ENCODE measurements around the gene MED27. TPM values are rescaled to one million over a fixed set of nuclear protein-coding genes. Genes with fewer than 3 reads are reported as not detected.
"Not testable (repeated sequence)": the region's sequence is repeated elsewhere in the genome, so short reads cannot be mapped to it uniquely, and the experiment has no call there.

MED27 gene
- total RNA-seq, 2 donors from 2014 or later, result 17.8 to 24.5 TPM

DNA sequence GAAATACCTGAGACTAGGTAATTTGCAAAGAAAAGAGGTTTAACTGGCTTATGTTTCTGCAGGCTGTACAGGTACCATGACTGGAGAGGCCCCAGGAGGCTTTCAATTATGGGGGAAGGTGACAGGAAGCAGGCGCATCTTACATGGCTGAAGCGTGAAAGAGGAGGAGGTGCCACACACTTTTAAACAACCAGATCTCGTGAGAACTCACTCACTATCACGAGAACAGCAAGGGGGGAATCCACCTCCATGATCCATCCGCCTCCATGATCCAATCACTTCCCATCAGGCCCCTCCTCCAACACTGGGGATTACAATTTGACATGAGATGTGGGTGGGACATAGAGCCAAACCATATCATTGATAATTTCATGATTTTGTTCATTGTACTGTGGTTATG is 2.5 kb upstream of the MED27 start:
- DNase-seq (ENCODE audit: low spot score), result no peak
- intact Hi-C loops (cut with DNase I), result loop anchor here in 1 of 2 donors (10.0 kb wide), 1 partner anchor 153 kb away; no protein-coding TSS in a partner anchor

DNA sequence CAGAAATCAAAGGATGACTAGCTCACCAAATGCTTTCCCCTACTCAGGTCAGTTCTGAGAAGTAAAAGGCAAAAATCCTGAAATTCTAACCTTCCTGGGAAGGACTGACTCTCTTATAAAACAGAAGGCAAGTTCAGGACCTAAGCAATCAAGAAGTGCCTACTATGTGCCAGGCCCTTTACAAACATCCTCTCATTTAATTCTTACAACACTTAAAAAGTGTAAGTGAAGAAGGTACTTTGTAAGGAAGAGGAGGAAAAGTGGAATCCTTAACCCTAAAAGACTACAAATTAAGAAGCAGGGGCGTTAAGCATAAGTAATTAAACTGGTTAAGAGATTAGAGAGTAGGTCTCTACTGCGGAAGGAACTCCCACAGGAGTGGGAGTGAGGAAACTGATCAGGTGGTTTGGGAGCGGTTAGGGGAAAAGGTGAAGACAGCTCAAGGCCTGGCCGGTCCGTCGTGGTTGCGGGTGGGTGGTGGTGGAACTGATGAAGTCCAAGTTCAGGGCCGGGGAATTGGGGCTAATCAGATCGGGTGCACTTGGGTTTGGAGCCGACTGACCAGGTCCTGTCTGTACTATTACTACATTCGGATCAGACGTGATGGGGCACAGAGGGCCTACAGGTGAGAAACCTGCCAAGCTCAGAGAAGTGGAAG is 839 bp downstream of the MED27 start:
- no peak for DNase-seq (ENCODE audit: low spot score)
- intact Hi-C loops (cut with DNase I), result no loop called here

DNA sequence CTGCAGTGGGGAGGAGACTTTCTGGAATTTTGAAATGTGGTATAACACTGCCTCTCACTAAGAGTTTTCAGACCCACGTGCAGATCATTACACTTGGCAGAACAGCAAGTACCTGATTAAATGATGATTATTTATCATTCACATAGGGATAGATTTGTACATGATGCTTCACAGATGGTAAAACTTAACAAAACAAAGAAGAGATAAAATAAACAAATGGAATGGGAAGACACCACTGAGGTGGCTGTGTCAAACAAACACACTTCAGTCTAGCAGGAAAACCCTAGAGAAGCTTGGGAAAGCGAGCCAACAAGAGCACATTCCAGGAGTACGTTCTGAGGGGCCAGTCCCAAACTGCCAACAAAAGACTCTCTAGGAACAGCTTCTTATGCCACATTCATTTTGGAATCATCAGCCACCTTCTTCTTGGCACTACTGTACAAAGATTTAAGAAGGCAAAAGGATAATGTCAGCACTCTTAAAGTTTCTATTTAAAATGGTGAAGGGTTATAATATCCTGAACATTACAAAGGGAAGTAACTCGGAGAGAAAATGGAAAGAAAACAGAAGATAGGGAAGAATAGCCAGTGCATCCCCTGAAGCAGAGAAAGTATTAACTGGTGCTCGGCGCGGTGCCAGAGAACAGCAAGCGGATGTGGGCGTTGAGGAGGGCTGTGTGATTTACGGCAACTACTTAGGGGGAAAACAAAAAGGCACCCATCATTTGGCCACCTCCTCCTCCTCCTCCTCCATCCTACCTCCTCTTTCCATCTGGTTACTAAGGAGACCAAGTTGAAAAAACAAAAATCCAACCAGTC is 1.6 kb downstream of the MED27 start:
- DNase-seq (ENCODE audit: low spot score), result peak; percentile 84
- intact Hi-C loops (cut with DNase I), result no loop called here

DNA sequence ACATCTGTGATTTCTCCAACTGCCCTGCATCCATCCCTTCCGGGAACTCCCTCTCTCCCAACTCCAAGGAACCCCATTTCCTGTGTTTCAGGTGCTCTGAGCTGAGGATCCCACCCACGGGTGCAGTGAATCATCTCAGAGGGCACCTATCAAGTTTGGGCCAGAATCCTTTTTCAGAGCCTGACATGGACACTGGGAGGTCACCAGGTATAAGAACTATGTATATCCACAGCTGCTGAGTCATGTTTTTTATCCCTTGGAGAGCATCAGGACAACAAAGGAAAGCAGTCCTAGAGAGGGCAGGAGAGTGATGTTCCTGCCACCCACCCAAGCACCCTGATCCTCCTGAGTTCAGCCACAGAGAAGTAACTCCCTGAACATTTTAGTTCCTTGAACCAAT is 3.8 kb downstream of the MED27 start:
- intact Hi-C loops (cut with DNase I), result no loop called here
- DNase-seq (ENCODE audit: low spot score), result no peak

GRCh38 chr9:132074736-132075135 is 4.9 kb downstream of the MED27 start:
- no peak for DNase-seq (ENCODE audit: low spot score)
- intact Hi-C loops (cut with DNase I), result no loop called here

DNA sequence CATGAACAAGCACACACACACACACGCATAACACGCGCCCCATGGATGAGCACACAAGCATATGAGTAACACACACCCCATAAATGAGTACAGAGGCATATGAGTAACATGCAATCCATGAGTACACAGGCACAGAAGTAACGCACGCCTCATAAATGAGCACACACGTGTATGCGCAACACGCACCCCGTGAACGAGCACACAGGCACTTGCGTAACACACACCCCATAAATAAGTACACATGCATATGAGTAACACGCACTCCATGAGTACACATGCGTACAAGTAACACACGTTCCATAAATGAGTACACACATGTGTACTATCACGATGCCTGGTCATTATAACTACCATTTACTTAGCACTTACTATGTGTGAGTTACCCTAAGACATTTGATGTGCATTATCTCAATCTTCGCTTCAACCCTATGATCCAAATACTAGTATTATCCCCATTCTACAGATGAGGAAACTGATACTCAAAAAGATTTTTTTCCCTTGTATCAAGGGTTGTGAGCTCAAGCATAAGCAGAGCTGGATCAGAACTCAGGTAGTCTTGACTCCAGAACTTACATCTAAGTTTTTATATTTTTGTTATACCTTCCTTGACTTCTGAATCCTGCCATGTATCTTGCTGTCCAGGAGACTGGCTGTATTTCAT is 7.7 kb downstream of the MED27 start:
- no peak for DNase-seq (ENCODE audit: low spot score)
- intact Hi-C loops (cut with DNase I), result no loop called here

GRCh38 chr9:132069046-132069898 is 10.4 kb downstream of the MED27 start:
- no peak for DNase-seq (ENCODE audit: low spot score)
- intact Hi-C loops (cut with DNase I), result no loop called here

DNA sequence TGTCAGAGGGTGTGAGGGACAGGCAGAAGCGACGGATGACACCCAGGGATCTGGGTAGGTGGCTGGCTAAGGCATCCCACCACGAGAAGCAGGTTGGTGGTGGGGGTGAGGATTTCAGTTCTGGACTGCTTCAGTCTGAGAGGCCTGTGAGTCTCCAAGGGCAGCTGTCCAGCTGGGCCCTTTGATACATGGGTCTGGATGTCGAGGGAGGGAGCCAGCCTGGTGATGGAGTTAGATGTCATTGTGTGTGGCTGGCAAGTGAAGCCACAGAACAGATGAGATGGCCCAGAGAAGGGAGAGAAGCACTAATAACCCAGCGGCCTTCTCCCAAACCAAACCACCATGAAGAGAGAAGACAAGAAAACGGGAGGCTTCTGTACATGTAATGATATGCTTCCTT is 11.1 kb downstream of the MED27 start:
- no peak for DNase-seq (ENCODE audit: low spot score)
- intact Hi-C loops (cut with DNase I), result no loop called here

DNA sequence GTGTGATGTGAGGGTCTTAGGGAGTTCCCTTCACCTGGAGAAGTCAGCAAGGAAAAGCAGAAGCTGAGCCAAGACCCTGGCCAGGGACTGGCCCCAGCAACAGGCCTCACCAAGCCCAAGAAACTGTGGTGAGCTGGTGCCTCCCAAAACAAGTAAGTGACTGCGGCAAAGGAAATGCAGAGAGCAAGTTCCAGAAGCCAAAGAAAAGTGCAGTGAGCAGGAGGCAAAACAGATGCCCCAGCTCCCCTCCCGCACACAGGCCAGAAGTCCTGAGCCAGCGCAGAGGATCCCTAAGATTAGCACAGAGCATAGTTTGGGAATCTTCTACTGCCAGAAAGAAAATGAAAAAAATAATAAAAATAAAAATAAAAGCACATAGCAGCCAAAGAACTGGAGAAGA is 13.2 kb downstream of the MED27 start:
- intact Hi-C loops (cut with DNase I), result no loop called here
- DNase-seq (ENCODE audit: low spot score), result no peak

DNA sequence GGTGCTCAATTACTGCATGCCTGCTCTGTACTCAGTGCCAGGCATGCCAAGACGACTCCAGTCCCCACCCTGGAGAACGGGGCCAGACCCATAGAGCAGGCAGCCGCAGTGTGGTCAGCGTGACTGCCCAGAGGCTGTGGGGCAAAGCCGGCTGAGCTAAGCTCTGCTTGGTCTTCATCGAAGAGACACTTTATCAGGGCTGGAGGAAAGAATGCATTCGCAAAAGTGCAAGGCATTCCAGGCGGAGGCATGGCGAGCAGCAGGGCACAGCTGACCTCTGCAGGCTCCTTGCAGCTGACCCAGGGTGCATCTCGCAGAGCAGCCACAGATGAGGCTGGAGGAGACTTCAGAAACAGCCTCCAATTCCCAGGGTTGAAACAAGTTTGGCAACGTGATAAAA is 13.6 kb downstream of the MED27 start:
- intact Hi-C loops (cut with DNase I), result no loop called here

GRCh38 chr9:132063281-132063680 is 16.4 kb downstream of the MED27 start:
- intact Hi-C loops (cut with DNase I), result no loop called here
- DNase-seq (ENCODE audit: low spot score), result no peak

More for the DNA sequence above, 13.6 kb downstream of the MED27 start:
- no peak for DNase-seq (ENCODE audit: low spot score)

GRCh38 chr9:132062806-132063205 is 16.9 kb downstream of the MED27 start:
- intact Hi-C loops (cut with DNase I), result no loop called here
- no peak for DNase-seq (ENCODE audit: low spot score)

GRCh38 chr9:132061526-132061925 is 18.1 kb downstream of the MED27 start:
- intact Hi-C loops (cut with DNase I), result loop anchor here in 1 of 2 donors (1.0 kb wide), 1 partner anchor 24 kb away; no protein-coding TSS in a partner anchor
- DNase-seq (ENCODE audit: low spot score), result no peak

DNA sequence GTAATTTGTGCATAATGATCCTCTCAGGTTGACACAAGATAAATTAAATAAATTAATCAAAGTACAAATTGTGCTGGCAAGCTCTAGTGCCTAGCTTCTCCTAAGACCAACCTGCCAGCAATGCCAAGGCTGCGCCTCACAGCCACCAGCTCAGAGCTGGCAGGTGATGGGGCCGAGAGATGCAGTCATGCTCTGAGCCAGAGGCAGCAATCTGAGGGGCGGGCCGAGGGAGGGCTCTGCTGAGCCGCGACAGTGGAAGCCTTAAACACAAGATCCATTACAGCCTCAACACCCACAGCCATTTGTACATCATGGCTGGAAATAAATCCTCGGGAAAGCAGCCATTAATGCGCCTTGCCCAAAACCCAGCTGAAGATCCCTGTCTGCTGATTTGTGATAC is 20.3 kb downstream of the MED27 start:
- DNase-seq (ENCODE audit: low spot score), result no peak
- intact Hi-C loops (cut with DNase I), result no loop called here

GRCh38 chr9:132058226-132058625 is 21.4 kb downstream of the MED27 start:
- intact Hi-C loops (cut with DNase I); DNase-seq (ENCODE audit: low spot score): not testable (repeated sequence)

DNA sequence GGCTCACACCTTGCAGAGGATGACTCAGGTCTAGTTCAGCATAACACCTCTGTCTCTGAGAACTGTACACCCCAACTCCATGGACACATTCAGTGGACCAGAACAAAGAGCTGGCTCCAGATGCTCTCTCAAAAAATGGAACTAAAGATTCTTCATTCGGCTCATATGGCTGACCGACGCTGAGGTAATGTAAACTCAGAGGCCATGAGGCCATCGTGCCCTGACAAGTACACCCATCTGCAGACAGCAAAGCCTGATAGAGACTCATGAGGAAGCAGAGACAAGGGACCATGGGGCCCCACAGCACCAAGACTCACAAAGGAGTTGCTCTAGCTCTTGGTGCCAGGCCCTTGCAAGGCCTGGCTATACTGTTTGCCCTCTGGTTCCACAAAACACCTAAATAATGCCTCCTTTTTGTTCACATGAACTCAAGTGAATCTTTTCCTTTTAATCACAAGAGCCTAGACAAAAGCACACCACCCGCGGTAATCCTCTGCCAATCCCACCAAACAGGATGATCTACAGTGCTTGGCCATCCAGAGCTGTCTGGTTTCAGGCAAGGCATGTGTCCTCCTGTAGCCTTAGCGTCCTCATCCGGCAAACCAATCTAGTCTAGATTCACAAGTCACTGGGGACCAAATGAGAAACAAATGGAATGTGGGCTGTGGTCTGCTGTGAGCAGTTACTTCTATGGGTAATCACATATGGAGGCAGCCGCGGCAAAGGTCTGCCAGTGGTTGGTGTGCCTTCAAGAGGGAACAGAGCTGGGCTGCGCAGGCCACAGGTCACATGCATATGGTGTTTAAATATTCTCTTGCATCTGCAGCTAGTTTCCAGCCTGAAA is 22.7 kb downstream of the MED27 start:
- DNase-seq (ENCODE audit: low spot score), result no peak
- intact Hi-C loops (cut with DNase I), result no loop called here

- intact Hi-C loops (cut with DNase I), result no loop called here
- DNase-seq (ENCODE audit: low spot score), result no peak
Observed at GRCh38 chr9:132055756-132056155, 23.9 kb downstream of the MED27 start.

- no peak for DNase-seq (ENCODE audit: low spot score)
- intact Hi-C loops (cut with DNase I), result no loop called here
Observed at GRCh38 chr9:132054024-132054423, 25.6 kb downstream of the MED27 start.
